C4-2B (cell line): ENCODE data around the gene EFNB2.

ENCODE experiments used
- ZFX ChIP-seq: fragments of 450-650 bp; IDR thresholded peaks from 2 replicates; pipeline ENCODE4 v1.6.1; 2017
- TF ChIP-seq, protein P1 (sequence below): fragments of 450-650 bp; conservative IDR thresholded peaks from 2 replicates; pipeline ENCODE4 v1.5.1; 2017; ENCODE audit warnings: mild to moderate bottlenecking

DNA sequence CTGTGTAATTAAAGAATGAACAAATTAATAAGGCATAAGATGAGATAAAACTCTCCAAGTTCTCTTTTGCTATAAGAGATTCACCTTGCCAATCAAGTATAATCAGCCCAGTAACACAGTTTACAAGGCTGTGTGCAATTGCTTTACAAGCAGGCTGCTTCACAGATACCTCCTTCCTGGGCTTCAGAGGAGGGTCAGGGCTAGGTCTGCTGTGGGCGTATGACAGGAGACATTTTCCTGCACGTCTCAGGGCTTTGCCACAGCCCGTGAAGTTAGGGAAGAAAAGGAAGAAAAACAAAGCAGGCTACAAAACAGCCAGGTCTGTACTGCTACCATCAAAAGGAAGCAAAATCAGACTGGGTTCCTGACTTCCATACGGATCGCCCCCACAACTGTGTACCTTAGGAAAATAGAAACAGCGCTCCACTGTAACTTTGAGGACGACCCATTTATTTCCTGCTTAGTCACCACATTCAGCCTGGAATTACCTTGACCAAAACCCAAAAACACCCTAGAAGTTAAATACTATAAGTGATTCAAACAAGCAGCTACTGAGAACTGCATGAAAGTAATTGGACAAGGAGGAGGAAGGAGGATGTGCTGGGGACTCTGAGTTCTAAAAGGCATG lies 12.4 kb downstream of the EFNB2 start:
- TF ChIP-seq, protein P1, sequence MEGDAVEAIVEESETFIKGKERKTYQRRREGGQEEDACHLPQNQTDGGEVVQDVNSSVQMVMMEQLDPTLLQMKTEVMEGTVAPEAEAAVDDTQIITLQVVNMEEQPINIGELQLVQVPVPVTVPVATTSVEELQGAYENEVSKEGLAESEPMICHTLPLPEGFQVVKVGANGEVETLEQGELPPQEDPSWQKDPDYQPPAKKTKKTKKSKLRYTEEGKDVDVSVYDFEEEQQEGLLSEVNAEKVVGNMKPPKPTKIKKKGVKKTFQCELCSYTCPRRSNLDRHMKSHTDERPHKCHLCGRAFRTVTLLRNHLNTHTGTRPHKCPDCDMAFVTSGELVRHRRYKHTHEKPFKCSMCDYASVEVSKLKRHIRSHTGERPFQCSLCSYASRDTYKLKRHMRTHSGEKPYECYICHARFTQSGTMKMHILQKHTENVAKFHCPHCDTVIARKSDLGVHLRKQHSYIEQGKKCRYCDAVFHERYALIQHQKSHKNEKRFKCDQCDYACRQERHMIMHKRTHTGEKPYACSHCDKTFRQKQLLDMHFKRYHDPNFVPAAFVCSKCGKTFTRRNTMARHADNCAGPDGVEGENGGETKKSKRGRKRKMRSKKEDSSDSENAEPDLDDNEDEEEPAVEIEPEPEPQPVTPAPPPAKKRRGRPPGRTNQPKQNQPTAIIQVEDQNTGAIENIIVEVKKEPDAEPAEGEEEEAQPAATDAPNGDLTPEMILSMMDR, result no peak
- TF ChIP-seq ZFX, result no peak
